Stomach (tissue), 9 donors: ENCODE data around the gene RGS9BP. TPM values are rescaled to one million over a fixed set of nuclear protein-coding genes. Genes with fewer than 3 reads are reported as not detected.
"Not testable (repeated sequence)": the region's sequence is repeated elsewhere in the genome, so short reads cannot be mapped to it uniquely, and the experiment has no call there.

Experiments used
- DNase-seq, 2 donors: peaks; one replicate each; pipeline versions ENCODE4 v3.0.0 to v3.0.0-alpha.2; 2013 to 2019
- H3K27ac ChIP-seq, 5 donors: fragments of 200-600 bp in 4 of 5; sonication (generic) in 4 of 5; one replicate each; pipeline ENCODE4 v1.5.1; 2013 to 2019; ENCODE audit warnings: mild to moderate bottlenecking in 1 of 5, moderate library complexity in 1 of 5
- H3K27me3 ChIP-seq, 3 donors: fragments of 200-600 bp; sonication (generic); one replicate each; pipeline ENCODE4 v1.5.1; 2017 to 2019; ENCODE audit warnings: mixed run types in 1 of 3
- H3K36me3 ChIP-seq, 4 donors: fragments of 200-600 bp; sonication (generic); 1 replicate in 3 of 4; 2 replicates in 1 of 4; pipeline ENCODE4 v1.5.1; 2016 to 2019
- H3K4me1 ChIP-seq, 4 donors: fragments of 200-600 bp; sonication (generic); one replicate each; pipeline ENCODE4 v1.5.1; 2016 to 2019
- H3K4me3 ChIP-seq, 4 donors: fragments of 200-600 bp; sonication (generic) in 3 of 4; one replicate each; pipeline ENCODE4 v1.5.1; 2016 to 2019; ENCODE audit warnings: mild to moderate bottlenecking in 1 of 4
- H3K9me3 ChIP-seq, 4 donors: fragments of 200-600 bp; sonication (generic); one replicate each; pipeline ENCODE4 v1.5.1; 2016 to 2019
- EP300 ChIP-seq: sonication (generic); formaldehyde crosslinking; IDR thresholded peaks from one replicate; pipeline ENCODE4 v1.6.1; 2017; ENCODE audit warnings: antibody characterized with exemption
- POLR2A ChIP-seq, 4 donors: fragments of 450-650 bp; IDR thresholded peaks; one replicate each; pipeline ENCODE4 v1.6.1; 2016; ENCODE audit warnings: antibody characterized with exemption in 4 of 4, control low read depth in 2 of 4, mild to moderate bottlenecking in 1 of 4, moderate library complexity in 1 of 4
- POLR2AphosphoS5 ChIP-seq, 3 donors: sonication (generic); formaldehyde crosslinking; IDR thresholded peaks; one replicate each; pipeline ENCODE4 v1.6.1; 2016; ENCODE audit warnings: antibody characterized with exemption in 3 of 3
- whole genome bisulfite sequencing, 5 donors: extraction: QIAGEN DNeasy Blood & Tissue Kit in 3 of 5; methylation state at CpG; one replicate each; pipeline versions ENCODE4 v1.1.5 to v1.1.7; 2013 to 2018; 5-methylcytosine and 5-hydroxymethylcytosine counted together
- intact Hi-C: fragments of 100-400 bp; cut with DNase I; formaldehyde crosslinking; loops from one replicate; pipeline ENCODE4 v1.15.1; 2023; ENCODE audit warnings: low total_unique reads
- polyA plus RNA-seq, 3 donors: library from polyadenylated mRNA; stranded (reverse); fragments of 200-250 nt; gene quantifications; one replicate each; pipeline ENCODE4 v1.2.3, GENCODE V29; 2013
- total RNA-seq, 5 donors: library from RNA; depleted of rRNA; stranded (reverse); fragments of >200 nt; gene quantifications; one replicate each; pipeline versions ENCODE4 v1.1.0 to v1.2.3, GENCODE V29; 2014 to 2016
- TF ChIP-seq, protein P1 (sequence below), 7 experiments: fragments of 450-650 bp in 4 of 7; fragments of 200-600 bp in 3 of 7; sonication (generic) in 3 of 7; IDR thresholded peaks; one replicate each; pipeline ENCODE4 v1.5.1; 2016 to 2019; ENCODE audit warnings: antibody characterized with exemption in 7 of 7, control low read depth in 2 of 7, mild to moderate bottlenecking in 1 of 7
- donor health status: healthy with polysubstance abuse.
- donor health status: Bipolar disorder and iron deficiency.
- donor health status: healthy.

Gene RGS9BP
- total and polyA plus RNA-seq, 8 donors = 0.15 to 1.2 (median 0.19) TPM; not detected in 3

- intact Hi-C loops = no loop called here
- no peaks in the 10 kb centered on the region for H3K27me3 ChIP-seq
- peak; percentile 30 to 84 for DNase-seq
- TF ChIP-seq EP300 (no peak), POLR2A (IDR thresholded peaks at IDR 0.05) (no peak), POLR2AphosphoS5 (IDR thresholded peaks at IDR 0.05) (no peak)
- TF ChIP-seq, protein P1, sequence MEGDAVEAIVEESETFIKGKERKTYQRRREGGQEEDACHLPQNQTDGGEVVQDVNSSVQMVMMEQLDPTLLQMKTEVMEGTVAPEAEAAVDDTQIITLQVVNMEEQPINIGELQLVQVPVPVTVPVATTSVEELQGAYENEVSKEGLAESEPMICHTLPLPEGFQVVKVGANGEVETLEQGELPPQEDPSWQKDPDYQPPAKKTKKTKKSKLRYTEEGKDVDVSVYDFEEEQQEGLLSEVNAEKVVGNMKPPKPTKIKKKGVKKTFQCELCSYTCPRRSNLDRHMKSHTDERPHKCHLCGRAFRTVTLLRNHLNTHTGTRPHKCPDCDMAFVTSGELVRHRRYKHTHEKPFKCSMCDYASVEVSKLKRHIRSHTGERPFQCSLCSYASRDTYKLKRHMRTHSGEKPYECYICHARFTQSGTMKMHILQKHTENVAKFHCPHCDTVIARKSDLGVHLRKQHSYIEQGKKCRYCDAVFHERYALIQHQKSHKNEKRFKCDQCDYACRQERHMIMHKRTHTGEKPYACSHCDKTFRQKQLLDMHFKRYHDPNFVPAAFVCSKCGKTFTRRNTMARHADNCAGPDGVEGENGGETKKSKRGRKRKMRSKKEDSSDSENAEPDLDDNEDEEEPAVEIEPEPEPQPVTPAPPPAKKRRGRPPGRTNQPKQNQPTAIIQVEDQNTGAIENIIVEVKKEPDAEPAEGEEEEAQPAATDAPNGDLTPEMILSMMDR (IDR thresholded peaks at IDR 0.05) = no peak
- no peaks in the 10 kb centered on the region for H3K9me3 ChIP-seq
- peak overlapping the region in 1 of 5 donors; percentile 62 for H3K27ac ChIP-seq
- H3K36me3 ChIP-seq = peaks cover 32 to 64% (median 62%) of the 10 kb centered on the region in 4 donors
- WGBS, 5 donors = 39 to 51% (median 48%) methylated on average over 8 of the region's 8 CpGs
- no peak overlapping the region for H3K4me3 ChIP-seq
- H3K4me1 ChIP-seq = peaks cover 22 to 34% (median 27%) of the 10 kb centered on the region in 4 donors
Observed at GRCh38 chr19:32651729-32652140, 23.9 kb upstream of the RGS9BP start.

DNA sequence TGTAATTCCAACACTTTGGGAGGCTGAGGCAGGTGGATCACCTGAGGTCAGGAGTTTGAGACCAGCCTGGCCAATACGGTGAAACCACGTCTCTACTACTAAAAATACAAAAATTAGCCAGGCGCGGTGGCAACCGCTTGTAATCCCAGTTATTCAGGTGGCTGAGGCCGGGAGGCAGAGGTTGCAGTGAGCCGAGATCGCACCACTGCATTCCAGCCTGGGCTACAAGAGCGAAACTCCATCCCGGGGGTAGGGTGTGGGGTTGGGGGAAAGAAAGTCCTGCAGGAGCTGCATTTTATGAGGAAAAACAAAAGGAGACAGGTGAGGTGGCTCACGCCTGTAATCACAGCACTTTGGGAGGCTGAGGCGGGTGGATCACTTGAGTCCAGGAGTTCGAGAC lies 23.3 kb upstream of the RGS9BP start:
- H3K27me3 ChIP-seq, DNase-seq, H3K4me3 ChIP-seq, intact Hi-C loops, H3K9me3 ChIP-seq: not testable (repeated sequence)
- Histone ChIP-seq H3K4me1 (peaks cover 22 to 34% (median 27%) of the 10 kb centered on the region in 4 donors), H3K27ac (peak overlapping the region in 3 of 5 donors; percentile 54 to 62 (median 58)), H3K36me3 (peaks cover 27 to 64% (median 62%) of the 10 kb centered on the region in 4 donors)
- WGBS, 5 donors = 91 to 95% (median 95%) methylated on average over 13 of the region's 13 CpGs

GRCh38 chr19:32652894-32653598 lies 22.6 kb upstream of the RGS9BP start:
- peak; percentile 82 to 88 for DNase-seq
- Histone ChIP-seq H3K9me3 (no peaks in the 10 kb centered on the region), H3K4me1 (peaks cover 22 to 34% (median 27%) of the 10 kb centered on the region in 4 donors), H3K4me3 (no peak overlapping the region), H3K36me3 (peaks cover 22 to 64% (median 62%) of the 10 kb centered on the region in 4 donors), H3K27ac (peak overlapping the region; percentile 28 to 62 (median 54)), H3K27me3 (no peaks in the 10 kb centered on the region)
- 32 to 49% (median 40%) methylated on average over 12 of the region's 12 CpGs for WGBS, 5 donors
- intact Hi-C loops = no loop called here
- TF ChIP-seq, protein P1 (IDR thresholded peaks at IDR 0.05) = no peak
- TF ChIP-seq EP300 (no peak), POLR2A (IDR thresholded peaks at IDR 0.05) (no peak), POLR2AphosphoS5 (IDR thresholded peaks at IDR 0.05) (peak in 2 of 3 donors; percentile 10 to 18)

GRCh38 chr19:32653599-32653915 lies 22.1 kb upstream of the RGS9BP start:
- no peak for TF ChIP-seq POLR2AphosphoS5 (IDR thresholded peaks at IDR 0.05)
- no peak for TF ChIP-seq EP300
- TF ChIP-seq POLR2A (IDR thresholded peaks at IDR 0.05) = no peak
- TF ChIP-seq, protein P1 (IDR thresholded peaks at IDR 0.05) = no peak
- Histone ChIP-seq H3K27ac (peak overlapping the region; percentile 28 to 62 (median 54)), H3K36me3 (peaks cover 22 to 64% (median 62%) of the 10 kb centered on the region in 4 donors), H3K27me3 (no peaks in the 10 kb centered on the region), H3K4me3 (no peak overlapping the region), H3K9me3 (no peaks in the 10 kb centered on the region), H3K4me1 (peaks cover 22 to 34% (median 27%) of the 10 kb centered on the region in 4 donors)
- no peak for DNase-seq
- 55 to 81% (median 69%) methylated on average over 13 to 15 of the region's 15 CpGs for WGBS, 5 donors
- intact Hi-C loops = no loop called here

- H3K4me3 ChIP-seq, intact Hi-C loops, H3K9me3 ChIP-seq, H3K27ac ChIP-seq, DNase-seq, H3K27me3 ChIP-seq: not testable (repeated sequence)
- WGBS, 5 donors = 95 to 99% (median 98%) methylated on average over 8 of the region's 8 CpGs
- Histone ChIP-seq H3K36me3 (peaks cover 17 to 50% (median 48%) of the 10 kb centered on the region in 4 donors), H3K4me1 (peaks cover 21 to 29% (median 24%) of the 10 kb centered on the region in 4 donors)
Observed at GRCh38 chr19:32656379-32656778, 19.3 kb upstream of the RGS9BP start.
